H9 (cell line): ENCODE results near the gene GTF3C1. TPM values are rescaled to one million over a fixed set of nuclear protein-coding genes. Genes with fewer than 3 reads are reported as not detected.

Source experiments
- DNase-seq: peaks from one replicate; pipeline ENCODE4 v3.0.0-alpha.2; 2017
- H2AFZ ChIP-seq: one replicate; pipeline ENCODE4 v1.6.1; 2013; ENCODE audit warnings: mild to moderate bottlenecking, low read length, control low read depth, moderate library complexity
- H2AK5ac ChIP-seq: 2 replicates; pipeline ENCODE4 v1.6.1; 2013; ENCODE audit warnings: low read length, control low read depth, mixed read lengths; ENCODE audit not compliant: insufficient read length
- H2BK120ac ChIP-seq: one replicate; pipeline ENCODE4 v1.6.1; 2013; ENCODE audit warnings: low read depth, mild to moderate bottlenecking, low read length, control low read depth, inconsistent platforms; ENCODE audit not compliant: poor library complexity, severe bottlenecking
- H2BK12ac ChIP-seq: 2 replicates; pipeline ENCODE4 v1.6.1; 2013; ENCODE audit warnings: low read length, control low read depth, mixed read lengths, low read depth; ENCODE audit not compliant: insufficient read length
- H2BK15ac ChIP-seq: 2 replicates; pipeline ENCODE4 v1.6.1; 2013; ENCODE audit warnings: low read depth, low read length, control low read depth
- H2BK20ac ChIP-seq: one replicate; pipeline ENCODE4 v1.6.1; 2013; ENCODE audit warnings: low read depth, mild to moderate bottlenecking, low read length, control low read depth, inconsistent platforms; ENCODE audit not compliant: poor library complexity, severe bottlenecking
- H2BK5ac ChIP-seq: 2 replicates; pipeline ENCODE4 v1.6.1; 2013; ENCODE audit warnings: low read length, control low read depth, mixed read lengths; ENCODE audit not compliant: insufficient read length
- H3K14ac ChIP-seq: 2 replicates; pipeline ENCODE4 v1.6.1; 2013; ENCODE audit warnings: low read length, control low read depth; ENCODE audit not compliant: insufficient read depth
- H3K18ac ChIP-seq: 2 replicates; pipeline ENCODE4 v1.6.1; 2013; ENCODE audit warnings: low read depth, mild to moderate bottlenecking, mixed read lengths, low read length, control low read depth; ENCODE audit not compliant: insufficient read length
- H3K23ac ChIP-seq: 2 replicates; pipeline ENCODE4 v1.6.1; 2013; ENCODE audit warnings: low read length, control low read depth, mixed read lengths, low read depth; ENCODE audit not compliant: insufficient read length
- H3K23me2 ChIP-seq: 2 replicates; pipeline ENCODE4 v1.6.1; 2013; ENCODE audit warnings: low read depth, mild to moderate bottlenecking, mixed read lengths, low read length, control low read depth; ENCODE audit not compliant: insufficient read length, poor library complexity, severe bottlenecking
- H3K27ac ChIP-seq: 2 replicates; pipeline ENCODE4 v1.5.1; 2013; ENCODE audit warnings: low read length, control low read depth, mixed read lengths, low read depth; ENCODE audit not compliant: insufficient read length
- H3K27me3 ChIP-seq: 2 replicates; pipeline ENCODE4 v1.6.1; 2013; ENCODE audit warnings: low read length, control low read depth, inconsistent platforms; ENCODE audit not compliant: insufficient read depth
- H3K4ac ChIP-seq: 2 replicates; pipeline ENCODE4 v1.6.1; 2013; ENCODE audit warnings: low read depth, mild to moderate bottlenecking, control low read depth, inconsistent platforms, low read length, moderate library complexity
- H3K4me1 ChIP-seq: 2 replicates; pipeline ENCODE4 v1.6.1; 2013; ENCODE audit warnings: low read length, control low read depth, inconsistent platforms; ENCODE audit not compliant: insufficient read depth
- H3K4me2 ChIP-seq: 2 replicates; pipeline ENCODE4 v1.6.1; 2013; ENCODE audit warnings: low read length, control low read depth, mixed read lengths; ENCODE audit not compliant: insufficient read length, insufficient read depth
- H3K56ac ChIP-seq: 2 replicates; pipeline ENCODE4 v1.6.1; 2013; ENCODE audit warnings: low read depth, mild to moderate bottlenecking, mixed read lengths, low read length, control low read depth; ENCODE audit not compliant: insufficient read length
- H3K79me1 ChIP-seq: 2 replicates; pipeline ENCODE4 v1.6.1; 2013; ENCODE audit warnings: low read depth, mild to moderate bottlenecking, moderate library complexity, low read length, control low read depth, inconsistent platforms; ENCODE audit not compliant: insufficient read depth, poor library complexity, severe bottlenecking
- H3K79me2 ChIP-seq: 2 replicates; pipeline ENCODE4 v1.6.1; 2013; ENCODE audit warnings: low read length, control low read depth, inconsistent platforms; ENCODE audit not compliant: insufficient read depth
- H3K9ac ChIP-seq: 2 replicates; pipeline ENCODE4 v1.6.1; 2013; ENCODE audit warnings: low read length, control low read depth, mixed read lengths; ENCODE audit not compliant: insufficient read length; ENCODE audit errors: extremely low read depth
- H3K9me3 ChIP-seq: one replicate; pipeline ENCODE4 v1.6.1; 2013; ENCODE audit warnings: low read depth, low read length, inconsistent platforms; ENCODE audit not compliant: control insufficient read depth
- H3T11ph ChIP-seq: one replicate; pipeline ENCODE4 v1.6.1; 2013; ENCODE audit warnings: mild to moderate bottlenecking, low read length, control low read depth, inconsistent platforms
- H4K20me1 ChIP-seq: one replicate; pipeline ENCODE4 v1.6.1; 2013; ENCODE audit not compliant: control insufficient read depth, insufficient read length, insufficient read depth
- H4K5ac ChIP-seq: 2 replicates; pipeline ENCODE4 v1.6.1; 2013; ENCODE audit warnings: low read depth, mild to moderate bottlenecking, mixed read lengths, low read length, control low read depth; ENCODE audit not compliant: insufficient read length
- H4K8ac ChIP-seq: replicated peaks from 2 replicates; pipeline ENCODE4 v1.6.1; 2013; ENCODE audit warnings: low read length, control low read depth, mixed read lengths, low read depth; ENCODE audit not compliant: insufficient read length
- H4K91ac ChIP-seq: 2 replicates; pipeline ENCODE4 v1.6.1; 2013; ENCODE audit warnings: low read depth, mild to moderate bottlenecking, moderate library complexity, mixed read lengths, low read length, control low read depth; ENCODE audit not compliant: insufficient read length
- H3K27ac Mint-ChIP-seq, 3 experiments: 2 replicates in 2 of 3; 3 replicates in 1 of 3; pipeline ENCODE4 v1.8.0; 2020 to 2021; ENCODE audit warnings: mixed read lengths in 3 of 3, mild to moderate bottlenecking in 1 of 3, moderate library complexity in 1 of 3
- H3K27me3 Mint-ChIP-seq: 2 replicates; pipeline ENCODE4 v1.8.0; 2021; ENCODE audit warnings: low read depth, mild to moderate bottlenecking, moderate library complexity, mixed read lengths
- H3K36me3 Mint-ChIP-seq, 3 experiments: 2 replicates in 2 of 3; 3 replicates in 1 of 3; pipeline ENCODE4 v1.8.0; 2020 to 2021; ENCODE audit warnings: low read depth in 3 of 3, mixed read lengths in 3 of 3; ENCODE audit not compliant: insufficient read depth in 1 of 3
- H3K4me1 Mint-ChIP-seq, 2 experiments: 2 replicates each; pipeline ENCODE4 v1.8.0; 2020; ENCODE audit warnings: mixed read lengths in 2 of 2
- H3K4me3 Mint-ChIP-seq, 2 experiments: 2 replicates in 1 of 2; 3 replicates in 1 of 2; pipeline ENCODE4 v1.8.0; 2020 to 2021; ENCODE audit warnings: mild to moderate bottlenecking in 2 of 2, mixed read lengths in 2 of 2, moderate library complexity in 1 of 2
- H3K9me3 Mint-ChIP-seq, 2 experiments: 2 replicates in 1 of 2; 3 replicates in 1 of 2; pipeline ENCODE4 v1.8.0; 2020; ENCODE audit warnings: mild to moderate bottlenecking in 2 of 2, mixed read lengths in 2 of 2, moderate library complexity in 1 of 2
- WGBS: extraction: QIAGEN DNeasy Blood & Tissue Kit; methylation state at CpG from one replicate; pipeline ENCODE4 v1.1.7; 2013; ENCODE audit warnings: missing lambda C conversion rate, low lambda C conversion rate, mixed read lengths; ENCODE audit not compliant: insufficient read length; ENCODE audit errors: extremely low coverage; 5-methylcytosine and 5-hydroxymethylcytosine counted together
- total RNA-seq: library from RNA; stranded (reverse); gene quantifications from 2 replicates; pipeline ENCODE4 v1.2.1, GENCODE V29; 2021
- TF ChIP-seq, protein P1 (sequence below): fragments of 200-600 bp; sonication (generic); conservative IDR thresholded peaks from 3 replicates; pipeline ENCODE4 v1.8.0; 2021; ENCODE audit warnings: antibody characterized with exemption, mild to moderate bottlenecking

Gene GTF3C1
- total RNA-seq, 1 experiment from 2014 or later: 113 TPM

- no peak overlapping the region for H3K18ac ChIP-seq
- H3K9me3 ChIP-seq: no peaks in the 10 kb centered on the region
- no peak overlapping the region for H2BK5ac ChIP-seq
- Mint-ChIP-seq H3K9me3 (no peaks in the 10 kb centered on the region), H3K36me3 (peaks cover 46 to 67% (median 65%) of the 10 kb centered on the region in 3 experiments), H3K27me3 (no peaks in the 10 kb centered on the region), H3K27ac (0 out of 7 replicates have a peak overlapping the region, but pooled peaks of 1 of the 3 experiments have one; percentile 28), H3K4me1 (peaks cover 3 to 15% of the 10 kb centered on the region in 2 experiments; a peak in 2 of 4 replicates), H3K4me3 (no peak overlapping the region)
- H4K20me1 ChIP-seq: no peaks in the 10 kb centered on the region
- H3K79me2 ChIP-seq: peaks cover 10% of the 10 kb centered on the region; the same call in 1 of the 2 replicates
- H3K23me2 ChIP-seq: peaks cover 3% of the 10 kb centered on the region
- no peak overlapping the region for H3K23ac ChIP-seq
- no peak overlapping the region for H3K14ac ChIP-seq
- H3K4me2 ChIP-seq: no peak overlapping the region
- H3K27ac ChIP-seq: no peak overlapping the region
- H2BK20ac ChIP-seq: no peak overlapping the region
- no peak overlapping the region for H3T11ph ChIP-seq
- no peak overlapping the region for H4K91ac ChIP-seq
- H3K4me1 ChIP-seq: no peaks in the 10 kb centered on the region
- no peak overlapping the region for H4K5ac ChIP-seq
- H2AFZ ChIP-seq: no peak overlapping the region
- H2BK120ac ChIP-seq: no peak overlapping the region
- H3K4ac ChIP-seq: no peak overlapping the region
- H2BK12ac ChIP-seq: no peak overlapping the region
- no CpG with 5 or more reads among the region's 4 CpGs for WGBS
- no peaks in the 10 kb centered on the region for H3K27me3 ChIP-seq
- no peak overlapping the region for H4K8ac ChIP-seq
- H3K56ac ChIP-seq: no peak overlapping the region
- TF ChIP-seq, protein P1, sequence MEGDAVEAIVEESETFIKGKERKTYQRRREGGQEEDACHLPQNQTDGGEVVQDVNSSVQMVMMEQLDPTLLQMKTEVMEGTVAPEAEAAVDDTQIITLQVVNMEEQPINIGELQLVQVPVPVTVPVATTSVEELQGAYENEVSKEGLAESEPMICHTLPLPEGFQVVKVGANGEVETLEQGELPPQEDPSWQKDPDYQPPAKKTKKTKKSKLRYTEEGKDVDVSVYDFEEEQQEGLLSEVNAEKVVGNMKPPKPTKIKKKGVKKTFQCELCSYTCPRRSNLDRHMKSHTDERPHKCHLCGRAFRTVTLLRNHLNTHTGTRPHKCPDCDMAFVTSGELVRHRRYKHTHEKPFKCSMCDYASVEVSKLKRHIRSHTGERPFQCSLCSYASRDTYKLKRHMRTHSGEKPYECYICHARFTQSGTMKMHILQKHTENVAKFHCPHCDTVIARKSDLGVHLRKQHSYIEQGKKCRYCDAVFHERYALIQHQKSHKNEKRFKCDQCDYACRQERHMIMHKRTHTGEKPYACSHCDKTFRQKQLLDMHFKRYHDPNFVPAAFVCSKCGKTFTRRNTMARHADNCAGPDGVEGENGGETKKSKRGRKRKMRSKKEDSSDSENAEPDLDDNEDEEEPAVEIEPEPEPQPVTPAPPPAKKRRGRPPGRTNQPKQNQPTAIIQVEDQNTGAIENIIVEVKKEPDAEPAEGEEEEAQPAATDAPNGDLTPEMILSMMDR: no peak
- H2AK5ac ChIP-seq: no peak overlapping the region
- DNase-seq: no peak
- H3K9ac ChIP-seq: no peak overlapping the region
- peaks cover 6% of the 10 kb centered on the region for H3K79me1 ChIP-seq
- H2BK15ac ChIP-seq: no peak overlapping the region
Measured at GRCh38 chr16:27544671-27545070, 5.0 kb downstream of the GTF3C1 start.
